IPS-18c (cell line): ENCODE data around the gene HOXD10.

Experiments used
- H3K4me3 ChIP-seq: 2 replicates; pipeline ENCODE4 v1.7.0; 2013; ENCODE audit warnings: low read depth, mild to moderate bottlenecking, low read length, moderate library complexity; ENCODE audit not compliant: insufficient read depth
- H3K9me3 ChIP-seq: one replicate; pipeline ENCODE4 v1.6.1; 2013; ENCODE audit warnings: mild to moderate bottlenecking, low read length, moderate library complexity; ENCODE audit not compliant: control insufficient read depth, insufficient read depth

HOXD10 gene

DNA sequence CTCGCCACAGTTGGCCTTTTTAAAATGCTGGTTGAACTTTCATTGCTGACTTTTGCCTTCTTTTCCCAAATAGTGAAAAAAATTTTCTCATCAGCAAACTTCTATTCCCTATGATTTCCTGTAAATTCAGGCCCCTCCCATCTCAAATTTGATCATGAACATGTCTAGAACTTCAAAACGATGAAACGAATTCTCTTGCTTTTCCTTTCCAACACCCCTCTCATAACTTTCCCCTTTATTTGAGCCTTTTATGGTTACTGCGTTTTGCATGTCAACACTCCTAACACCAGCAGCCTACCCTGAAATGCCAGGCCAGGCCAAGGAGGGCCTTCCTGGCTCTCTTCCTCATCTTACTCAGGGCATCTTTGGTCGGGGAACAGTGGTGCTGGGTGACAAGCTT is 25.7 kb upstream of the HOXD10 start:
- H3K4me3 ChIP-seq = no peak overlapping the region

DNA sequence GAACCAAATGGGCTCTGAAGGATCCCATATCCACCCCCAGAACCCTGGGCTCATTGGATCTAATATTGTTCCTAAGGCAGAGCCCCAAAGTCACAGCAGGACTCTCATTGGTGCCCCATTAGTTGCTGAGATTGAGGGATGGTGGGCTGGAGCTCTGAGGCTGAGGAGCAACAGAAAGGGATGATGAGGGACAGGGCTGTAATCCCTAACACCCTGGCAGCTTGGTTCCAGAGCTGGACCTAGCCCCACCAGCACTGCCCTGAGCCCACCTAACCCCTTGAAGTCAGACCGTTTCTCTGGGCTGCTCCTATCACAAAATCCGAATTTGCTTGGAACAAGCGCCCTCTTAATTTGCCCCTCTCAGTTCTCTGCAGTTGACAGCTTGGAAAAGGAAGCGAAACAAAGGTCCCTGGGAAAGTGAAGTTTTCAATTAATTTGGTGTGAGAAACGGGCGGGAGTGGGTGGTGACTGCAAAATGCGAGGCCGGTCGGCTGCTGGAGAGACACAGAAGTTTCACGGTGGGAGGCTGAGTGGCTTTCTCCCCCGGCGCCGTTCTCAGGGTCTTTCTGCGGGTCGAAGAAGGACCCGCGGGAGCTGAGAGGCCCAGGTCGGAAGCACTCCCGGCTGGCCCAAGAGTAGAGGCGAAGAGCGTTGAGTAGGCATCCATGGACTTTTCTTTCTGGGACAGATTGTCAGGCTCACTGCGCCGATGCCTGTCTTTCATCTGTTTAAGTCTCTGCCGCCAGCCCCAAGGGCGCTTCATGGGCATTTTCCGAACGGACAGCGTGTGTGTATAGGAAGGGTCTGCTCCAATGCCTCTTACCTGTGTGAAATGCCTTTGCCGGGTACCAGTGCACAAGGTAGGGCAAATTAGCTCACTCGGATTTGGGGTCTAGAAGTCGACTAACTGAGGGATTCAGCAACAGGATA is 25.0 kb upstream of the HOXD10 start:
- Histone ChIP-seq H3K9me3 (peaks cover 4% of the 10 kb centered on the region), H3K4me3 (no peak overlapping the region)

More for the DNA sequence above, 25.7 kb upstream of the HOXD10 start:
- peaks cover 4% of the 10 kb centered on the region for H3K9me3 ChIP-seq

DNA sequence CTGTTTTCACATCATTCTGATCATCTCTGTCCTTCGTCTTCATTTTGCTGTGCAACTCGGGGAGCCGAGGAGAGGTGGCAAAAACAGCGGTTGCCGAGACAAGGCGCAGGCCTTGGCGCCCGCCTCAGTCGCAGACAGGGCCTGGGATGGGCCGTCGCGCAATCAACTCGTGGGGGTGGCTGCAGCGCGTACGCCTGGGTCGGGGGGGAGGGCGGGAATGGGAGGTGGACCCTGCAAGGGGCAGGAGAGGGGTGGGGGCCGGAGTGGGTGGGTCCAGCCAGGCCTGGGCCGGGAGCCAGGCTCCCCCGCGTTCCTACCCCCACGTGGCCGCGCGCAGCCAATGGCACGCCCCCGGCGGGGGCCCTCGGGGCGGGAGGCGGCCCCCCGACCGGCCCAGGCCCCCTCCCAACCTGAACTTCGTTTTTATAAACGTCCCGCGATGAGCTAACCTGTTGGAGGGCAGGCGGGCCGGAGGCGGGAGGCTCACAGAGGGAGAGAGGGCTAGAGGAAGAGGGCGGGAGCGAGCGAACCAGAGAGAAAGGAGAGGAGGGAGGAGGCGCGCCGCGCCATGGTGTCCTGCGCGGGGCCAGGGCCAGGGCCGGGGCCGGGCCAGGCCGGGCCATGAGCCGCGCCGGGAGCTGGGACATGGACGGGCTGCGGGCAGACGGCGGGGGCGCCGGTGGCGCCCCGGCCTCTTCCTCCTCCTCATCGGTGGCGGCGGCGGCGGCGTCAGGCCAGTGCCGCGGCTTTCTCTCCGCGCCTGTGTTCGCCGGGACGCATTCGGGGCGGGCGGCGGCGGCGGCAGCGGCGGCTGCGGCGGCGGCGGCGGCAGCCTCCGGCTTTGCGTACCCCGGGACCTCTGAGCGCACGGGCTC is 24.1 kb upstream of the HOXD10 start, which contains the start of gene HOXD13:
TSS of gene HOXD13 (plus strand) at position 452 of the 875 bp plus-strand sequence. CDS start at position 622, 170 bp downstream.
- H3K4me3 ChIP-seq = peak within 1 kb of the TSS; percentile 24; the same call in 1 of the 2 replicates

DNA sequence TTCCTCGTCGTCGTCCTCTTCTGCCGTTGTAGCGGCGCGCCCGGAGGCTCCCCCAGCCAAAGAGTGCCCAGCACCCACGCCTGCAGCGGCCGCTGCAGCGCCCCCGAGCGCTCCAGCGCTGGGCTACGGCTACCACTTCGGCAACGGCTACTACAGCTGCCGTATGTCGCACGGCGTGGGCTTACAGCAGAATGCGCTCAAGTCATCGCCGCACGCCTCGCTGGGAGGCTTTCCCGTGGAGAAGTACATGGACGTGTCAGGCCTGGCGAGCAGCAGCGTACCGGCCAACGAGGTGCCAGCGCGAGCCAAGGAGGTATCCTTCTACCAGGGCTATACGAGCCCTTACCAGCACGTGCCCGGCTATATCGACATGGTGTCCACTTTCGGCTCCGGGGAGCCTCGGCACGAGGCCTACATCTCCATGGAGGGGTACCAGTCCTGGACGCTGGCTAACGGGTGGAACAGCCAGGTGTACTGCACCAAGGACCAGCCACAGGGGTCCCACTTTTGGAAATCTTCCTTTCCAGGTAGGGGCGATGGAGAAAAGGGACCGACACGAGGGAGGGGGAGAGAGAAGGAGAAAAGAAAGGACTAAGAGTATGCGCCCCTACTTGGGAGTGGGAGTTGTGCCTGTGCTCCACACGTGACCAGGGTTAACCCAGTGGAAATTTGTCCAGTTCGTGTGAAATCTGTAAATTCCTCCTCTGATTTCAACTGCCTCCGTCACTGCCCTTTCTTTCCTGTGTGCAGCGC is 23.3 kb upstream of the HOXD10 start:
- Histone ChIP-seq H3K4me3 (peak overlapping the region; percentile 24; the same call in 1 of the 2 replicates), H3K9me3 (peaks cover 4% of the 10 kb centered on the region)

More for the DNA sequence above, 24.1 kb upstream of the HOXD10 start, which contains the start of gene HOXD13:
- H3K9me3 ChIP-seq = peaks cover 4% of the 10 kb centered on the region

DNA sequence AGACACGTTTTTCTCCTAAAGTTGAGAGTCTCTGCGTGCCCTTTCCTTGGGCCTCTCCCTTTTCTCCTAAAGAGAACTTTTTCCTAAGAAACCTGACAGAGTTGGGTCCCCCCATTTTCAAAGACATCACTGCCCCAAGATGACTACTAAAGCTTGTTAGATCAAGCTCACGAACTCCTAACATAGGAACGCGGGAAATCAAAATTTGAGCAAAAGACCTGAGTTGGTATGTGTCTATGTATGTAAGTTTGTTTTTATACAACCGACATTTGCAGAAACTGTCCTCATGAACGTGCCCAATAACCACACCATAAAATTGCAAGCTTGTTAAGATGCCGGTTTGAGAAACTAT is 22.7 kb upstream of the HOXD10 start:
- no peak overlapping the region for H3K4me3 ChIP-seq
- peaks cover 4% of the 10 kb centered on the region for H3K9me3 ChIP-seq

DNA sequence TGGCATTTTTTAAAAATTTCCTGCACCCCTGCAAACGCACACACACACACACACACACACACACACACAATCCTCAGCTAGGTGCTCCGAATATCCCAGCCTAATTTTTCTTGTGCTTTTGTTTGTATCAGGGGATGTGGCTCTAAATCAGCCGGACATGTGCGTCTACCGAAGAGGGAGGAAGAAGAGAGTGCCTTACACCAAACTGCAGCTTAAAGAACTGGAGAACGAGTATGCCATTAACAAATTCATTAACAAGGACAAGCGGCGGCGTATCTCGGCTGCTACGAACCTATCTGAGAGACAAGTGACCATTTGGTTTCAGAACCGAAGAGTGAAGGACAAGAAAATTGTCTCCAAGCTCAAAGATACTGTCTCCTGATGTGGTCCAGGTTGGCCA is 22.2 kb upstream of the HOXD10 start:
- Histone ChIP-seq H3K9me3 (peaks cover 4% of the 10 kb centered on the region), H3K4me3 (no peak overlapping the region)

DNA sequence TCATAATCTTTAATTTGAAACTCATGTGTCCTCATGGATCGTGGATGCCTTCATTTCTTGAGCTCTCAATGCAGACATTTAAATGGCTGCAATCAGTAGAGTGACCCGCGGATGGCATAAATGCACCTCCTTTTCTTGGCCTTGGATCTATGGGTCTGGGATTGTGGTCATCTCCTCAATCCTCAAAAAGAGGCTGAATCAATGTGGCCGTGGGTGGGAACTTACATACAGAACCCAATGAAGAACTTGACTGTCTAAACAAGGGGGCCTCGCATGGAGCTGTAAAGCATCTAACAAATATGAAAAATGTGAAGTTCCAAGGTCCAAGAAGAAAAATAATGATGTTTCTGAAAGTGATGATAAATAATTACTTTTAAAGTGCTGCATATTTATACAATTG is 21.2 kb upstream of the HOXD10 start:
- Histone ChIP-seq H3K9me3 (peaks cover 7% of the 10 kb centered on the region), H3K4me3 (no peak overlapping the region)

DNA sequence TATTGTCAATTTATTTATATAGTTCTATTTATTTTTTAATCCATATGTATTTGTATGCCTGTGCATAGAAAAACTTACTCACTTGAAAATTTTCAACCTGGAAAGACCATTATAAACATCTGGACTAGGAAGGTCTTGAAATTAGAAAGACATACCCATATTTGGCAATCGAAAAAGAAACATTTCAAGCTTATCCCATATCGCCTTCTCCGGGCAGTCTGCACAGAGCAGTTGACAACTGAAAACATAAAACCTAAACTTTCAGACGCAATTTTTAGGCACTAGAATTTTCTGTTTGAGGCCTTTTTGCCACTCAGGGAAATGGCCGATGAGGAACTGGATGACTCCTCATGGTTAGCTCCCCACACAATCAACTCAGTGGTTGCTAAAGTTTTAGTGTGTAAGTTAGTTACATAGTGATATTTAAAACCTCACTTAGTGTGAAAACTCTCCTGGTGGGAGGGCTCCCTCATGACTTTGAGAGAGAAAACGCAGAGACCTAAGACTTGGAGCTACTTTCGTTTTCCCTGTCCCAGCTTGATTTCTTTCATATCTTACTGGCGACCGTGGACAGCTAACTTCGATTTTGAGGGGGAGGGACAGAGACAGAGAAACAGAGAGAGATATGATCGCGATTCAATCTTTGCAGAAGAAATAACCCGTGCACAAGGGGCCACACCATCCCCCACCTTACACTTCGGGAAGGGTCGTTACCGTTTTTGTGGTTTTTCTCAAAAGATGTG is 20.2 kb upstream of the HOXD10 start:
- Histone ChIP-seq H3K4me3 (peak overlapping the region; percentile 22), H3K9me3 (peaks cover 7% of the 10 kb centered on the region)

DNA sequence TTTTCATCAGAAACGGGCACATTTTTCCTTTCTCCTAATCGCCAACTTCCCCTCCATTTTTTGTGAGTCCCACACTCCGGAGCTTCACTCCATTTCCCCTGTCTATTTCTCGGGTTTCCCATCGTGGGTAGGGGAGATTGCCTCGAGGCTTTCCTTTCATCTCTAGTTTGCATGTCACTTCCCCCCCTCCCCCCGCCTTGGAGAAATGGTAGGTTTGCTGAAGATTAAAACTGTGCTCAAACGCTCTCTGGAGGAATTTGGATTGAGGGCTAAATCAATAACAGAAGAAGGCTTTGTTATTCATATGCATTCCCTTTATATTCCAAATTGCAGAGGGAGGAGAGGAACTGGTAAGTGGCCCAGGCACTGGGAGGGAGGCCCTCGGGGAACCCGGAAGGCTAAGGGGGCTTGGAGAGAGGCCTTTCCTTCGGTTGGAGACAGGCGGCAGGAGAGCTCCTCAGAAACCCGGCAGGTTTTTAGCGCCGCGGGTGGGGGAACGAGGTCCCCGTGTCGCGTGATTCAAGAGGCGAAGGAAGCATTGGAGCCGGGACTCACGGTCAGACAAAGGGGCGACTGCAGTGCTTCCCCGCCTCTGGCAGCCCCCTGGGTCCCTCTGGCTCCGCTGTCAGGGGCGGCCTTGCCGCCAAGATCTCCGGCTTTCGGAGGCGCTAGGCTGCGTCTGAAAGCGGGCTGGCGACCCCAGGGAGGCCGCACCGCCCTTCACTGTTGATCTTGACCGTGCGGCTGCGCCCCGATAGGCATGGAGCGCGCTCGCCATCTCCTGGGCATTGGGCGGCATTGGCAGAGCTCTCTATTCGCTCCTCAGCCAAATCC is 19.4 kb upstream of the HOXD10 start:
- Histone ChIP-seq H3K9me3 (peaks cover 7% of the 10 kb centered on the region), H3K4me3 (peak overlapping the region; percentile 22)

DNA sequence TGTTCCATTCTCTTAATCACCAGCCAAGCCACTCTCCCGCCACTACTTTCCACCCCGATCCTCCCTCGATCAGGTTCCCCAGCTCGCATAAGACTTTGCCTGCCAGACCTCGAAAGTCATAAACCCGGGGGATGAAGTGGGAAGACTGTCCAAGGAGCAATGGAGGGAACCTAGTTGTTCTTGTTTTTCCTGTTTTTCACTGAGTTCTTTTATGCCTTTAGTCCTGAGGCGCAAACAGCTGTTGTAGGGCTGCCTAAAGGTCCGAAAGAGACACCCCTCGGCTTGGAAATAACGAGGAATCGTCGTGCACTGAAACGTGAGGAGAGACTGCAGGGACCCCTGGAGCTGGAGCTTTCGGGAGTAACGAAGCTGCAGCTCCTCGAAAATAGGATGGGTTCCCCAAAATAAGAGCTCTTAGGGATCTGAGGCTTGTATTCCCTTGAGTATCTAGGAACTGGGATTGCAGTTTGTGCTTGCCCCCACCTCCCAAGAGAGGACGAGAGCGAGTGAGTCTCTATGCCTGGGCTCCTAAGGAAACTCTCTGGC is 18.7 kb upstream of the HOXD10 start:
- Histone ChIP-seq H3K4me3 (no peak overlapping the region; the same call in 1 of the 2 replicates), H3K9me3 (peaks cover 7% of the 10 kb centered on the region)

DNA sequence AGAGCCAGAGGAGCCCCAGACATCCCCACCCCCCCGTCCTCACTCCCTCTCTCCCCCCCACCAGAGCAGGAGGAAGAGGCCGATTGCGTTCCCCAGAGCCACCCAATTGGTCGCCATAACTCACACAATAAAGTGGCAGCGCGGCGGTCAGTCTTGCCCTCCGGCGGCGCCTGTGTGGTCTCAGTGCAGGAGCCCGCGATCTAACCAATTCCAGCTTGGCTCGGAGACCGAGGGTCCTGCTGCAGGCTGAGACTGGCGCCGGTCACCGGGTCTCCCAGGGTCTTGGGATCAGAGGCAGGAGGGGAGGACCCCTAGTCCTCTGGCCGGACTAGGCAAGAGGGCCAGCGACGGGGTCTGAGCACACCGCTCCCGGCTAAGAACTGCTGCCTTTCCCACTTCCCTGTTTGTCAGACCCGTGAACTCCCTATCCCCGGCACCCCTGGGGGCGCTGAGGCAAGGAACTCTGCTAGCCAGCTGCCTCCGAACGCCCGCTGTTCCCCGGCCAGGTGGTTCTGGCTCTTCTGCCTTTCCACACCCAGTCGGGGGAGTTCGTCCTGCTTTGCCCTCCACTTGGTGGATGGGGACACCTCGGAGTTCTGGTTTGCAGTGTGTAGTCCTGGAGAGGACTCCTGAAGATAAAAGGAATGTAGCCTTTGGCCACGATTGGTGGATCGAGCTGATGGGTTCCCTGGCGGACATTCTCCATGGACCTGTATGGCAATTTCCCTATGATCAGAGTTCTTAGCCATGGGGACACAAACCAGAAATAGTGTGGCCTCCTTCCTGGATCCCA is 18.0 kb upstream of the HOXD10 start:
- Histone ChIP-seq H3K9me3 (peaks cover 5% of the 10 kb centered on the region), H3K4me3 (no peak overlapping the region)

DNA sequence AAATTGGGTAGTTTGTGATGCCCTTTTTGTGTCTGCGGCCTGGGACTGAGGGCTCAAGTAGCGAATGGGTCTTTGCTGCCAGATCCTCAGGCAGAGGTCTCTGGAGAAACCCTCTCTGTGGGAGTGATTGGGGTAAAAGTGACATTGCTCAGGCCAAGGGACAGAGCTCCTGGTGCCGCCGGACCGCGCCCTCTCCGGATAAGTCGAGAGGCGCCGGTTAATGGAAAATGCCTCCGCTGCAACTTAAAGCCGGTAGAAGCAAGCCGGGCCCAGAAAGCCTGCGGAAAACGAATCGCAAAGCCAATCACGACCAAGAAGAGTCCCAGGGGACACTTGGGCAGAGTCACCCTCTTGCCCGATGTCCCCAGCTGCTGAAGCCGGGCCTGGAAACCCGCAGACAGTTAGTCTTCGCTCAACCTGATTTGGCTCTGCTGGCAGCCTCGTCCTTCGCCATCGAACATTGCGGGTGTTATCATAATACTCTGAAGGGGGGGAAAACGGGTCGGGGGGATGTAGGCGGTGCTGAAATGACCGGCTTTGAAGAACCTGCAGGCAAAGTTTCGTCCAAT is 17.3 kb upstream of the HOXD10 start:
- Histone ChIP-seq H3K4me3 (no peak overlapping the region), H3K9me3 (peaks cover 2% of the 10 kb centered on the region)

DNA sequence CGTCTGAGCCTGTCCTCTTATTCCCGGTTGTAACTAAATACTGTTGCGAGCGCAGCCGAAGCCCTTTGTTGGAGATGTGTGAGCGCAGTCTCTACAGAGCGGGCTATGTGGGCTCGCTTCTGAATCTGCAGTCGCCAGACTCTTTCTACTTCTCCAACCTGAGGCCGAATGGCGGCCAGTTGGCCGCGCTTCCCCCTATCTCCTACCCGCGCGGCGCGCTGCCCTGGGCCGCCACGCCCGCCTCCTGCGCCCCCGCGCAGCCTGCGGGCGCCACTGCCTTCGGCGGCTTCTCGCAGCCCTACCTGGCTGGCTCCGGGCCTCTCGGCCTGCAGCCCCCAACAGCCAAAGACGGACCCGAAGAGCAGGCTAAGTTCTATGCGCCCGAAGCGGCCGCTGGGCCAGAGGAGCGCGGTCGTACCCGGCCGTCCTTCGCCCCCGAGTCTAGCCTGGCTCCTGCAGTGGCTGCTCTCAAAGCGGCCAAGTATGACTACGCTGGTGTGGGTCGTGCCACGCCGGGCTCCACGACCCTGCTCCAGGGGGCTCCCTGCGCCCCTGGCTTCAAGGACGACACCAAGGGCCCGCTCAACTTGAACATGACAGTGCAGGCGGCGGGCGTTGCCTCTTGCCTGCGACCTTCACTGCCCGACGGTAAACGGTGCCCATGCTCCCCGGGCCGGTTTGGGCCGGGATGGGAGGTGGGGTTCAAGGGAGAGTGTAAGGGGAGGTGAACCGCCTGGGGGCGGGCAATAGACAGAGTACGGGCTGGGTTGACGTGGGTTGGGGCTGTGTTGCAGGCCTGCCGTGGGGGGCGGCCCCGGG is 16.6 kb upstream of the HOXD10 start, which contains the start of gene HOXD12:
TSS of gene HOXD12 (plus strand) at position 68 of the 819 bp plus-strand sequence. CDS start at position 75, 7 bp downstream.
- Histone ChIP-seq H3K4me3 (peak within 1 kb of the TSS; percentile 20; the same call in 1 of the 2 replicates), H3K9me3 (peaks cover 2% of the 10 kb centered on the region)
